Endothelial cell (in vitro differentiated cells): ENCODE results near the gene TSPAN11. TPM values are rescaled to one million over a fixed set of nuclear protein-coding genes. Genes with fewer than 3 reads are reported as not detected.
"Not testable (repeated sequence)": the region's sequence is repeated elsewhere in the genome, so short reads cannot be mapped to it uniquely, and the experiment has no call there.

Experiments used
- DNase-seq: peaks from one replicate; pipeline ENCODE4 v3.0.0; 2021; ENCODE audit warnings: low spot score
- H3K27ac Mint-ChIP-seq: one replicate; pipeline ENCODE4 v1.8.0; 2021; ENCODE audit warnings: mixed read lengths, inconsistent platforms; ENCODE audit not compliant: unreplicated experiment
- H3K27me3 Mint-ChIP-seq: one replicate; pipeline ENCODE4 v1.8.0; 2021; ENCODE audit warnings: mild to moderate bottlenecking, moderate library complexity, mixed read lengths, inconsistent platforms; ENCODE audit not compliant: unreplicated experiment
- H3K36me3 Mint-ChIP-seq: one replicate; pipeline ENCODE4 v1.8.0; 2021; ENCODE audit warnings: mild to moderate bottlenecking, low read depth, mixed read lengths, inconsistent platforms; ENCODE audit not compliant: unreplicated experiment
- H3K4me1 Mint-ChIP-seq: one replicate; pipeline ENCODE4 v1.8.0; 2021; ENCODE audit warnings: mild to moderate bottlenecking, mixed read lengths, inconsistent platforms; ENCODE audit not compliant: unreplicated experiment
- H3K4me3 Mint-ChIP-seq: one replicate; pipeline ENCODE4 v1.8.0; 2021; ENCODE audit warnings: mild to moderate bottlenecking, mixed read lengths, inconsistent platforms; ENCODE audit not compliant: unreplicated experiment
- H3K9me3 Mint-ChIP-seq: one replicate; pipeline ENCODE4 v1.8.0; 2021; ENCODE audit warnings: mixed read lengths, inconsistent platforms; ENCODE audit not compliant: unreplicated experiment
- total RNA-seq: library from RNA; stranded (reverse); fragmentation: NEBNext Ultra II Directional; extraction: Animal tissue kit (Norgen Biotek cat#: 25700); gene quantifications from one replicate; pipeline ENCODE4 v1.2.1, GENCODE V29; 2021; ENCODE audit not compliant: unreplicated experiment
- TF ChIP-seq, protein P1 (sequence below): fragments of 200-600 bp; sonication (generic); IDR thresholded peaks from one replicate; pipeline ENCODE4 v1.5.0; 2021; ENCODE audit warnings: antibody characterized with exemption; ENCODE audit not compliant: unreplicated experiment

The TSPAN11 gene
- total RNA-seq, 1 donor from 2014 or later, result 3.6 TPM

DNA sequence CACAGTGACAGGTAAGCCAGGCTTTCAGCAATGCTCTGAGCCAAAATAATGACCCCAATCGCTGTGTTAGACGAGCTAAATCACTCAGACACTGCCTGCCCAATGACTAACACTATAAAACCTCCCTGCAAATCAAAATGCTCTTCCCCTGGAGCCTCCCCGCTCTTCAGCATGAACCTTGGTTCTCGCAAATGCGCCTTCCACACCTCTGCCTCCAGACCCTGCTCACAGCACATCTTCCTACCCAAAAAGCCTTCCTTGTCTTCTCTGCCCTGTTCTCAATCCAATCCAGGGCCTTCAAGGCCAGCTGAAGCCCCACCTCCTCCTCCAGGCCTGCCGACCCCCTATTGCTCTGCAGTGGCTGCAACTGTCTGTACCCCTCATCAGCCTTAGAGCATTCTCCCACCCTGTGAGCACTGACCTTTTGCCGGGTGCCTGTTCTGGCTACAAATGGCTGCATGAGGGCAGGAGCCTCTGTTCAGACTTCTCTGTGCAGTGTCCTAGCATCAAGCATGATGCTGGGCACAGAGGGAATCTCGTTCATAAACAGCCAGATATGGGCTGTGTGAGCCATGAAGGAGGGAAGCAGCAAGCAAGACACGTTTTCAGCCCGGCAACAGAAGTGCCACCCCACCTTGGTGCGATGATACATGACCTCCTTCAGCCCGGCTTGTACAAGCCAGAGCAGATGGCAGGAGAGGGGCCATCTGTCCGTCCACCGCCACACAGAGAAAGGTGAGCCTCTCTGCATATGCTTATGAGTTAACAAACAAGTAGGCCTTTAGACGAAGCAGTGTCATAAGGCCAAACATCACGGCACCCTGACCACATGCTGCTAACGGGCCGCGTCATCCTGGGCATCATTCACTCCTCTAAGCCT is 82.7 kb downstream of the TSPAN11 start:
- TF ChIP-seq, protein P1, sequence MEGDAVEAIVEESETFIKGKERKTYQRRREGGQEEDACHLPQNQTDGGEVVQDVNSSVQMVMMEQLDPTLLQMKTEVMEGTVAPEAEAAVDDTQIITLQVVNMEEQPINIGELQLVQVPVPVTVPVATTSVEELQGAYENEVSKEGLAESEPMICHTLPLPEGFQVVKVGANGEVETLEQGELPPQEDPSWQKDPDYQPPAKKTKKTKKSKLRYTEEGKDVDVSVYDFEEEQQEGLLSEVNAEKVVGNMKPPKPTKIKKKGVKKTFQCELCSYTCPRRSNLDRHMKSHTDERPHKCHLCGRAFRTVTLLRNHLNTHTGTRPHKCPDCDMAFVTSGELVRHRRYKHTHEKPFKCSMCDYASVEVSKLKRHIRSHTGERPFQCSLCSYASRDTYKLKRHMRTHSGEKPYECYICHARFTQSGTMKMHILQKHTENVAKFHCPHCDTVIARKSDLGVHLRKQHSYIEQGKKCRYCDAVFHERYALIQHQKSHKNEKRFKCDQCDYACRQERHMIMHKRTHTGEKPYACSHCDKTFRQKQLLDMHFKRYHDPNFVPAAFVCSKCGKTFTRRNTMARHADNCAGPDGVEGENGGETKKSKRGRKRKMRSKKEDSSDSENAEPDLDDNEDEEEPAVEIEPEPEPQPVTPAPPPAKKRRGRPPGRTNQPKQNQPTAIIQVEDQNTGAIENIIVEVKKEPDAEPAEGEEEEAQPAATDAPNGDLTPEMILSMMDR, result no peak
- Mint-ChIP-seq H3K27ac (no peak overlapping the region), H3K36me3 (no peaks in the 10 kb centered on the region), H3K27me3 (peaks cover 12% of the 10 kb centered on the region), H3K4me3 (no peak overlapping the region), H3K4me1 (peaks cover 3% of the 10 kb centered on the region), H3K9me3 (no peaks in the 10 kb centered on the region)
- DNase-seq, result no peak

- no peak for DNase-seq
- Mint-ChIP-seq H3K4me1 (peaks cover 3% of the 10 kb centered on the region), H3K36me3 (no peaks in the 10 kb centered on the region), H3K27ac (no peak overlapping the region), H3K27me3 (peaks cover 12% of the 10 kb centered on the region), H3K4me3 (no peak overlapping the region), H3K9me3 (no peaks in the 10 kb centered on the region)
- TF ChIP-seq, protein P1, result no peak
Observed at GRCh38 chr12:31009976-31010375, 83.4 kb downstream of the TSPAN11 start.

DNA sequence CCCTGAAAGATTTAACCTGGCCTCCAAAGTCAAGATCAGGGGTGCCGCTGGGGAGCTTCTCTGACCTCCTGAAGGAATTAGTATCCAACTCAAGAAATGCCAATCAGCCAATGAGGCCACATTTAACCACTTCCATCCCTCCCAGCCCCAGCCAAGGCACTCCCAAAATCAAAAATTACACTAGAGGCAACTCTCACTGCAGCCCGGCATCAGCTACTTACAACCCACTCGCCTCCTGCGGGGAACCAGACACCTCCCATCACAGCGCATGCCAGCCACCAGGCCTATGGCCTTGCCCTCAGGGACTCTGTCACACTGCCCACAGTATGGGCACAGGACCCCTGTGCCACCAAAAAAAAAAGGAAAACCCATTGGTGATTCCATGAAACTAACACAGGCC is 84.8 kb downstream of the TSPAN11 start:
- Mint-ChIP-seq H3K27ac (no peak overlapping the region), H3K4me3 (no peak overlapping the region), H3K9me3 (no peaks in the 10 kb centered on the region), H3K27me3 (peaks cover 12% of the 10 kb centered on the region), H3K4me1 (peaks cover 7% of the 10 kb centered on the region), H3K36me3 (no peaks in the 10 kb centered on the region)
- TF ChIP-seq, protein P1, result no peak
- DNase-seq, result no peak

DNA sequence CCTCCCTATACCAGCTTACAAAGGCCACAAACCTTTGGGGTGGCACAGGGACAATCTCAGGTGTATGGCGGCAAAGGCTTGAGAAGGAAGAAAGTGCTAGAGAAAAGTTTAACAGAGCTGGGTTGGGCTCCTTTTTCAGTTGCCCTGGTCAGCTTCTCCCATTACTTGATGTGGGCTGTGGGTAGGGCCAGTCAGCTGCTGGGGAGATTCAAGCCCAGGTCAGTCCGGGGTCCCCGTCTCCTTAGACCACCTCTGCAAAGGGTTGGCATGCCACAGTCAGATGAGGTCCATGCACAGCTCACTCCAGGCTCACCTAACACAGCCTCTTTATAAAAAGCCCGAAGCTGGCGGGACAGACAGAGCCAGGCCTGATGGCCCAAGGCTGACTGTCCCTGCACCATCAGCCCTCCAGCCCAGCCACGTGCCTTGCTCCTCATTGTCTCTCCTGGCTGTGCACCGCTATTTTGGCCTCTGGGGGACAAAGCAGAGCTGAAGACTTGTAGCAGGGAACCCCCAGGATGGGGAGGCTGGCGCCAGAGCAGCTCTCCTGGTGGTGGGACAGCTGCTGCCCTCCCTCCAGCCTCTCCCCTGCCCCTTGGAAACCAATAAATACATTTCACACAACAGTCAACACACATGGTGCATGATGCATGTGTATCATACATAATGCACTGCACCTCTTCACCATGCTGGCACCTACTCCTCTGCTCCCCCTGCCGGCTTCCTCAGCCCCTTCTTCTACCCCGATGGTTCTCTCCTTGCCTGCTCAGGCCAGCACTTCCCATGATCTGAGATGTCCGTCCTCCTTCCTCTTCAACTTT is 85.4 kb downstream of the TSPAN11 start:
- DNase-seq, result no peak
- Mint-ChIP-seq H3K27ac (no peak overlapping the region), H3K27me3 (peaks cover 12% of the 10 kb centered on the region), H3K9me3 (no peaks in the 10 kb centered on the region), H3K4me1 (peaks cover 8% of the 10 kb centered on the region), H3K36me3 (no peaks in the 10 kb centered on the region), H3K4me3 (no peak overlapping the region)
- TF ChIP-seq, protein P1, result no peak

- H3K4me3 Mint-ChIP-seq, H3K9me3 Mint-ChIP-seq, H3K4me1 Mint-ChIP-seq, H3K27ac Mint-ChIP-seq, DNase-seq, H3K36me3 Mint-ChIP-seq: not testable (repeated sequence)
- H3K27me3 Mint-ChIP-seq, result peaks cover 16% of the 10 kb centered on the region
Observed at GRCh38 chr12:31012567-31012891, 86.0 kb downstream of the TSPAN11 start.
